Central memory CD8-positive, alpha-beta T cell (primary cell): Measurements from ENCODE around the gene ZNF224.
"Not testable (repeated sequence)": the region's sequence is repeated elsewhere in the genome, so short reads cannot be mapped to it uniquely, and the experiment has no call there.

Experiments used
- ATAC-seq: fragments of 150-1000 bp; cut with Tn5 transposase; replicated peaks from 2 replicates; pipeline ENCODE4 v1.10.0; 2022; ENCODE audit warnings: mild to moderate bottlenecking, moderate FRiP score, moderate number of reproducible peaks; ENCODE audit not compliant: poor library complexity, severe bottlenecking; ENCODE audit errors: extremely low read depth
- DNase-seq, 2 donors: peaks; one replicate each; pipeline ENCODE4 v3.0.0; 2021; ENCODE audit warnings: low spot score in 2 of 2
- H3K27ac Mint-ChIP-seq: one replicate; pipeline ENCODE4 v1.8.0; 2022; ENCODE audit warnings: low read depth, mild to moderate bottlenecking, moderate library complexity, mixed read lengths
- H3K27me3 Mint-ChIP-seq: one replicate; pipeline ENCODE4 v1.8.0; 2022; ENCODE audit warnings: mixed read lengths
- H3K36me3 Mint-ChIP-seq: one replicate; pipeline ENCODE4 v1.8.0; 2022; ENCODE audit warnings: mild to moderate bottlenecking, moderate library complexity, mixed read lengths; ENCODE audit not compliant: insufficient read depth
- H3K4me1 Mint-ChIP-seq: one replicate; pipeline ENCODE4 v1.8.0; 2022; ENCODE audit warnings: mixed read lengths
- H3K4me3 Mint-ChIP-seq: one replicate; pipeline ENCODE4 v1.8.0; 2022; ENCODE audit warnings: mild to moderate bottlenecking, moderate library complexity, mixed read lengths
- H3K9me3 Mint-ChIP-seq: one replicate; pipeline ENCODE4 v1.8.0; 2022; ENCODE audit warnings: mixed read lengths

ZNF224 gene

GRCh38 chr19:44092108-44092507, 2.1 kb upstream of the ZNF224 start:
- Mint-ChIP-seq H3K4me3 (no peak overlapping the region), H3K9me3 (no peaks in the 10 kb centered on the region), H3K27me3 (no peaks in the 10 kb centered on the region), H3K36me3 (peaks cover 5% of the 10 kb centered on the region), H3K4me1 (peaks cover 15% of the 10 kb centered on the region), H3K27ac (no peak overlapping the region)
- ATAC-seq, result no peak
- DNase-seq, result no peak

- no peaks in the 10 kb centered on the region for H3K27me3 Mint-ChIP-seq
- DNase-seq (no peak), ATAC-seq (no peak)
- peaks cover 17% of the 10 kb centered on the region for H3K36me3 Mint-ChIP-seq
- no peak overlapping the region for H3K27ac Mint-ChIP-seq
- H3K4me3 Mint-ChIP-seq, result no peak overlapping the region
- peaks cover 41% of the 10 kb centered on the region for H3K9me3 Mint-ChIP-seq
- H3K4me1 Mint-ChIP-seq, result peaks cover 7% of the 10 kb centered on the region
Measured at GRCh38 chr19:44107751-44108150, 13.6 kb downstream of the ZNF224 start.

GRCh38 chr19:44109458-44109857, 15.3 kb downstream of the ZNF224 start:
- no peaks in the 10 kb centered on the region for H3K27me3 Mint-ChIP-seq
- ATAC-seq, result no peak
- H3K4me3 Mint-ChIP-seq, result no peak overlapping the region
- peaks cover 21% of the 10 kb centered on the region for H3K4me1 Mint-ChIP-seq
- DNase-seq, result no peak
- H3K27ac Mint-ChIP-seq, result no peak overlapping the region
- peaks cover 14% of the 10 kb centered on the region for H3K36me3 Mint-ChIP-seq
- H3K9me3 Mint-ChIP-seq, result peaks cover 34% of the 10 kb centered on the region

- DNase-seq, result no peak
- Mint-ChIP-seq H3K36me3 (peaks cover 14% of the 10 kb centered on the region), H3K4me1 (peaks cover 30% of the 10 kb centered on the region), H3K4me3 (peak overlapping the region; percentile 98), H3K9me3 (peaks cover 28% of the 10 kb centered on the region), H3K27me3 (no peaks in the 10 kb centered on the region), H3K27ac (no peak overlapping the region)
- ATAC-seq, result no peak
Measured at GRCh38 chr19:44111910-44112463, 17.8 kb downstream of the ZNF224 start.

- peaks cover 21% of the 10 kb centered on the region for H3K9me3 Mint-ChIP-seq
- no peaks in the 10 kb centered on the region for H3K27me3 Mint-ChIP-seq
- ATAC-seq, result no peak
- DNase-seq, result no peak
- H3K4me1 Mint-ChIP-seq, result peaks cover 30% of the 10 kb centered on the region
- peak overlapping the region; percentile 98 for H3K4me3 Mint-ChIP-seq
- H3K27ac Mint-ChIP-seq, result peak overlapping the region; percentile 85
- peaks cover 17% of the 10 kb centered on the region for H3K36me3 Mint-ChIP-seq
Measured at GRCh38 chr19:44112802-44113137, 18.6 kb downstream of the ZNF224 start.

- Mint-ChIP-seq H3K36me3 (peaks cover 18% of the 10 kb centered on the region), H3K9me3 (peaks cover 18% of the 10 kb centered on the region), H3K4me1 (peaks cover 30% of the 10 kb centered on the region), H3K27ac (peak within 1 kb of the TSS; percentile 85), H3K27me3 (no peaks in the 10 kb centered on the region), H3K4me3 (peak within 1 kb of the TSS; percentile 98)
- ATAC-seq (peak; percentile 95), DNase-seq (peak; percentile 55 to 72)
Measured at GRCh38 chr19:44113138-44113783, 19.1 kb downstream of the ZNF224 start, which contains the start of gene ZNF225. ZNF225 (plus strand) TSS chr19:44113399; CDS start chr19:44115828, 2,429 bp downstream.

- Mint-ChIP-seq H3K4me3 (peak overlapping the region; percentile 98), H3K36me3 (peaks cover 24% of the 10 kb centered on the region), H3K4me1 (peaks cover 30% of the 10 kb centered on the region), H3K9me3 (peaks cover 18% of the 10 kb centered on the region), H3K27me3 (no peaks in the 10 kb centered on the region), H3K27ac (peak overlapping the region; percentile 85)
- peak; percentile 24 for ATAC-seq
- DNase-seq, result no peak
Measured at GRCh38 chr19:44113784-44114390, 19.7 kb downstream of the ZNF224 start.

- not testable (repeated sequence) for DNase-seq, H3K4me3 Mint-ChIP-seq, H3K27me3 Mint-ChIP-seq, H3K27ac Mint-ChIP-seq, ATAC-seq
- Mint-ChIP-seq H3K4me1 (peaks cover 13% of the 10 kb centered on the region), H3K9me3 (peaks cover 26% of the 10 kb centered on the region), H3K36me3 (peaks cover 60% of the 10 kb centered on the region)
Measured at GRCh38 chr19:44121162-44121561, 27.0 kb downstream of the ZNF224 start.

- Mint-ChIP-seq H3K27me3 (no peaks in the 10 kb centered on the region), H3K36me3 (peaks cover 23% of the 10 kb centered on the region), H3K4me1 (no peaks in the 10 kb centered on the region), H3K4me3 (no peak overlapping the region), H3K27ac (no peak overlapping the region), H3K9me3 (no peaks in the 10 kb centered on the region)
- DNase-seq, result no peak
- ATAC-seq, result no peak
Measured at GRCh38 chr19:44131955-44132354, 37.8 kb downstream of the ZNF224 start.

- Mint-ChIP-seq H3K36me3 (peaks cover 6% of the 10 kb centered on the region), H3K27ac (peak within 1 kb of the TSS; percentile 91), H3K9me3 (no peaks in the 10 kb centered on the region), H3K4me3 (peak within 1 kb of the TSS; percentile 93), H3K27me3 (no peaks in the 10 kb centered on the region), H3K4me1 (peaks cover 9% of the 10 kb centered on the region)
- ATAC-seq (peak; percentile 68), DNase-seq (peak; percentile 27 to 34)
Measured at GRCh38 chr19:44141191-44142058, 47.3 kb downstream of the ZNF224 start, which contains the start of gene ZNF234. ZNF234 (plus strand) TSS chr19:44141554; CDS start chr19:44144633, 3,079 bp downstream.

GRCh38 chr19:44142059-44142433, 47.9 kb downstream of the ZNF224 start:
- peaks cover 8% of the 10 kb centered on the region for H3K36me3 Mint-ChIP-seq
- peaks cover 9% of the 10 kb centered on the region for H3K4me1 Mint-ChIP-seq
- peak overlapping the region; percentile 93 for H3K4me3 Mint-ChIP-seq
- ATAC-seq, result no peak
- no peak for DNase-seq
- H3K27ac Mint-ChIP-seq, result peak overlapping the region; percentile 91
- H3K9me3 Mint-ChIP-seq, result no peaks in the 10 kb centered on the region
- no peaks in the 10 kb centered on the region for H3K27me3 Mint-ChIP-seq

GRCh38 chr19:44149776-44150175, 55.6 kb downstream of the ZNF224 start:
- ATAC-seq (no peak), DNase-seq (no peak)
- H3K27me3 Mint-ChIP-seq, result no peaks in the 10 kb centered on the region
- H3K9me3 Mint-ChIP-seq, result peaks cover 19% of the 10 kb centered on the region
- H3K4me1 Mint-ChIP-seq, result no peaks in the 10 kb centered on the region
- H3K27ac Mint-ChIP-seq, result no peak overlapping the region
- H3K36me3 Mint-ChIP-seq, result peaks cover 29% of the 10 kb centered on the region
- no peak overlapping the region for H3K4me3 Mint-ChIP-seq
